ENCODE results near the gene FAM118B. TPM values are rescaled to one million over a fixed set of nuclear protein-coding genes. Genes with fewer than 3 reads are reported as not detected.
A peak's percentile ranks its signal among the peaks of the same experiment; 100 is the strongest.

FAM118B gene
- total RNA-seq, 1 donor: 38.0 TPM

- no peak for TF ChIP-seq CTCF (IDR thresholded peaks at IDR 0.05; ENCODE audit: insufficient read depth, low read depth, low read length)
- no peak overlapping the region for H3K4me3 ChIP-seq (ENCODE audit: low read depth, low read length)
- no peak for DNase-seq (ENCODE audit: low read depth)
Measured at GRCh38 chr11:126279191-126279590, 67.6 kb downstream of the FAM118B start.

DNA sequence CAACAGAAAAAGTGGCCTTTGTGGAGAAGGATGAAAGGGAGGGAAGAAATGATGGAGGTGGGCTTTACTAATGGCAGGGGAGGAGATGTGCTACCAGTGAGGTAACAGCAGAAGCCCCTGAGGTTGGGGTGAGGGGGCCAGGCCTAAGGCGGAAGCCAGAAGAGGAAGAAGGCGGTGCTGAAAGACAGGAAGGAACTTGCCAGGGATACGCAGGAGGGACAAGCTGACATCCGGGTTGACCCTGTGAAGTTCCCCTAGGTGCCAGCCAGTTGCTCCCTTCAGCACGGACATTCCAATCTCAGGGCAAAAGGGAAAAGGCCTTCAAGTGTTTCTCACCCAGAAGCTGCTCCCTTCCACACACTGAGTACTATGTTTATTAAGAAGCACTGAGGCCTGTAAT, 69.0 kb downstream of the FAM118B start:
- no peak for DNase-seq (ENCODE audit: low read depth)
- H3K4me3 ChIP-seq (ENCODE audit: low read depth, low read length): no peak overlapping the region
- no peak for TF ChIP-seq CTCF (IDR thresholded peaks at IDR 0.05; ENCODE audit: insufficient read depth, low read depth, low read length)

- DNase-seq (ENCODE audit: low read depth): no peak
- TF ChIP-seq CTCF (IDR thresholded peaks at IDR 0.05; ENCODE audit: insufficient read depth, low read depth, low read length): no peak
- H3K4me3 ChIP-seq (ENCODE audit: low read depth, low read length): no peak overlapping the region
Measured at GRCh38 chr11:126281245-126281644, 69.7 kb downstream of the FAM118B start.

DNA sequence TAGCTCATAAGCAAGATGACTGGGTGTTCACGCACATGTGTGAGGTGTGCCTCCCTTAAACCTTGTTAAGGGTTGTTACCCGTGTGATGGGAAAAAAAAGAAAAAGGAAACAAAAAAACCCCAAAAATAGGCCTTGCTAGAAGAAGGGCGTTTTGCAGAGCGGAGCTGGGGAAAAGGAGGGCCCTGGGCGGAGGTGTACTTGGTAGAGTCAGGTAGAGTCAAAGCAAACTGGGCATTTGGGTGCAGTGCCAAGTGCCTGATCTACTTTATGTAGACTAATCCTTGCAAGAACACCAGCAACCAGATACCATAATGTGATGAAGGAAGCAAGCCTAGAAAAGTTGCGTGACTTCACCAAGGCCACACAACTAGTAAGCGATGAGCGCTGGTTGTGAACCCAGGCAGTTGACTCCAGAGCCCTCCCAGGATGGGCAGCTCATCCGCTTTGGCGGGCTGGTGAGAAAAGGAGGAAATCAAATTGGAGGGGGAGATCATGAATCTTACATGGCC, 70.1 kb downstream of the FAM118B start:
- DNase-seq (ENCODE audit: low read depth): no peak
- TF ChIP-seq CTCF (IDR thresholded peaks at IDR 0.05; ENCODE audit: insufficient read depth, low read depth, low read length): no peak
- H3K4me3 ChIP-seq (ENCODE audit: low read depth, low read length): no peak overlapping the region

- TF ChIP-seq CTCF (IDR thresholded peaks at IDR 0.05; ENCODE audit: insufficient read depth, low read depth, low read length): no peak
- DNase-seq (ENCODE audit: low read depth): peak; percentile 33
- H3K4me3 ChIP-seq (ENCODE audit: low read depth, low read length): peak overlapping the region; percentile 78
Measured at GRCh38 chr11:126282361-126282735, 70.8 kb downstream of the FAM118B start.

- TF ChIP-seq CTCF (IDR thresholded peaks at IDR 0.05; ENCODE audit: insufficient read depth, low read depth, low read length): no peak
- peak within 1 kb of the TSS; percentile 78 for H3K4me3 ChIP-seq (ENCODE audit: low read depth, low read length)
- peak; percentile 52 for DNase-seq (ENCODE audit: low read depth)
Measured at GRCh38 chr11:126282736-126283591, 71.4 kb downstream of the FAM118B start, which contains the start of gene TIRAP. TSS of gene TIRAP (plus strand) at chr11:126283093. CDS start at chr11:126290895, 7,802 bp downstream.

Data from fibroblast of villous mesenchyme (primary cell).